Osteocyte (in vitro differentiated cells): ENCODE measurements around the gene CTBP2. TPM values are rescaled to one million over a fixed set of nuclear protein-coding genes. Genes with fewer than 3 reads are reported as not detected.

ENCODE experiments used
- DNase-seq: peaks from one replicate; pipeline ENCODE4 v3.0.0; 2021; ENCODE audit warnings: mixed read lengths; ENCODE audit not compliant: unreplicated experiment; ENCODE audit errors: extremely low spot score
- H3K27ac Mint-ChIP-seq: one replicate; pipeline ENCODE4 v1.8.0; 2021; ENCODE audit warnings: mild to moderate bottlenecking, mixed read lengths; ENCODE audit not compliant: unreplicated experiment
- H3K27me3 Mint-ChIP-seq: one replicate; pipeline ENCODE4 v1.8.0; 2021; ENCODE audit warnings: mixed read lengths; ENCODE audit not compliant: unreplicated experiment
- H3K36me3 Mint-ChIP-seq: one replicate; pipeline ENCODE4 v1.8.0; 2021; ENCODE audit warnings: mixed read lengths; ENCODE audit not compliant: unreplicated experiment
- H3K4me1 Mint-ChIP-seq: one replicate; pipeline ENCODE4 v1.8.0; 2021; ENCODE audit warnings: mixed read lengths; ENCODE audit not compliant: unreplicated experiment
- H3K4me3 Mint-ChIP-seq: one replicate; pipeline ENCODE4 v1.8.0; 2021; ENCODE audit warnings: mild to moderate bottlenecking, moderate library complexity, mixed read lengths; ENCODE audit not compliant: unreplicated experiment
- H3K9me3 Mint-ChIP-seq: one replicate; pipeline ENCODE4 v1.8.0; 2021; ENCODE audit warnings: mixed read lengths; ENCODE audit not compliant: unreplicated experiment
- total RNA-seq: library from RNA; stranded (reverse); gene quantifications from 2 replicates; pipeline ENCODE4 v1.2.1, GENCODE V29; 2021
- TF ChIP-seq, protein P1 (sequence below): fragments of 200-600 bp; sonication (generic); IDR thresholded peaks from 2 replicates; pipeline ENCODE4 v1.5.0; 2021; ENCODE audit warnings: antibody characterized with exemption, mild to moderate bottlenecking, moderate library complexity

Gene CTBP2
- total RNA-seq, 1 donor from 2014 or later = 125 TPM

GRCh38 chr10:124942317-124943169, 217.8 kb downstream of the CTBP2 start:
- H3K36me3 Mint-ChIP-seq = peaks cover 11% of the 10 kb centered on the region
- H3K4me1 Mint-ChIP-seq = peaks cover 31% of the 10 kb centered on the region
- DNase-seq = no peak
- no peak overlapping the region for H3K27ac Mint-ChIP-seq
- H3K27me3 Mint-ChIP-seq = no peaks in the 10 kb centered on the region
- TF ChIP-seq, protein P1, sequence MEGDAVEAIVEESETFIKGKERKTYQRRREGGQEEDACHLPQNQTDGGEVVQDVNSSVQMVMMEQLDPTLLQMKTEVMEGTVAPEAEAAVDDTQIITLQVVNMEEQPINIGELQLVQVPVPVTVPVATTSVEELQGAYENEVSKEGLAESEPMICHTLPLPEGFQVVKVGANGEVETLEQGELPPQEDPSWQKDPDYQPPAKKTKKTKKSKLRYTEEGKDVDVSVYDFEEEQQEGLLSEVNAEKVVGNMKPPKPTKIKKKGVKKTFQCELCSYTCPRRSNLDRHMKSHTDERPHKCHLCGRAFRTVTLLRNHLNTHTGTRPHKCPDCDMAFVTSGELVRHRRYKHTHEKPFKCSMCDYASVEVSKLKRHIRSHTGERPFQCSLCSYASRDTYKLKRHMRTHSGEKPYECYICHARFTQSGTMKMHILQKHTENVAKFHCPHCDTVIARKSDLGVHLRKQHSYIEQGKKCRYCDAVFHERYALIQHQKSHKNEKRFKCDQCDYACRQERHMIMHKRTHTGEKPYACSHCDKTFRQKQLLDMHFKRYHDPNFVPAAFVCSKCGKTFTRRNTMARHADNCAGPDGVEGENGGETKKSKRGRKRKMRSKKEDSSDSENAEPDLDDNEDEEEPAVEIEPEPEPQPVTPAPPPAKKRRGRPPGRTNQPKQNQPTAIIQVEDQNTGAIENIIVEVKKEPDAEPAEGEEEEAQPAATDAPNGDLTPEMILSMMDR = no peak
- no peaks in the 10 kb centered on the region for H3K9me3 Mint-ChIP-seq
- no peak overlapping the region for H3K4me3 Mint-ChIP-seq

GRCh38 chr10:124941823-124942222, 218.5 kb downstream of the CTBP2 start, which contains the start of gene ZRANB1:
TSS of gene ZRANB1 (plus strand) at chr10:124942123. CDS start at chr10:124942494, 371 bp downstream.
- TF ChIP-seq, protein P1 = no peak
- Mint-ChIP-seq H3K9me3 (no peaks in the 10 kb centered on the region), H3K27ac (no peak within 1 kb of the TSS), H3K27me3 (no peaks in the 10 kb centered on the region), H3K4me3 (no peak within 1 kb of the TSS), H3K36me3 (peaks cover 11% of the 10 kb centered on the region), H3K4me1 (peaks cover 27% of the 10 kb centered on the region)
- DNase-seq = no peak

- peaks cover 11% of the 10 kb centered on the region for H3K36me3 Mint-ChIP-seq
- peaks cover 14% of the 10 kb centered on the region for H3K4me1 Mint-ChIP-seq
- H3K27ac Mint-ChIP-seq = no peak overlapping the region
- no peak overlapping the region for H3K4me3 Mint-ChIP-seq
- no peak for DNase-seq
- H3K9me3 Mint-ChIP-seq = no peaks in the 10 kb centered on the region
- no peaks in the 10 kb centered on the region for H3K27me3 Mint-ChIP-seq
- TF ChIP-seq, protein P1 = no peak
Measured at GRCh38 chr10:124939290-124939689, 221.1 kb downstream of the CTBP2 start.

GRCh38 chr10:124936813-124937212, 223.6 kb downstream of the CTBP2 start:
- H3K36me3 Mint-ChIP-seq = peaks cover 1% of the 10 kb centered on the region
- H3K4me1 Mint-ChIP-seq = peaks cover 2% of the 10 kb centered on the region
- H3K9me3 Mint-ChIP-seq = peaks cover 2% of the 10 kb centered on the region
- no peaks in the 10 kb centered on the region for H3K27me3 Mint-ChIP-seq
- no peak for DNase-seq
- no peak overlapping the region for H3K4me3 Mint-ChIP-seq
- no peak overlapping the region for H3K27ac Mint-ChIP-seq
- TF ChIP-seq, protein P1 = no peak

DNA sequence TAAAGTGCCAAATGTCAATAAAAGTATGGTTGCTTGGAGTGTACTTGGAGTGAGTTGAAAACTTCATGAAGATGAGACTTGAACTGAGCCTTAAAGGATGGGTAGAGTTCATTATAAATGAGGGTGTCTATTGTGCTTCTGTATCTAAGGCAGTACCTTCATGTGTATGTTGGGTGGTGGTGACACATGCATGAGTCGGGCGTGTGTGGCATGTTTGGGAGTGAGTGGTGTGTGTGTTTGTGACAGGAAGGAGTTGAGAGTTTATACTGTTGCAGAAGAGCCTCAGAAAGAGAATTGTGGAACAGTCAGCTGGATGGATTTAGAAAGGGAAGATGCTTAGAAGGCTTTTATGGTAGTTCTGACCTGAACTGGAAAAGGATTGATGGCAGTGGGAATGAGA, 224.4 kb downstream of the CTBP2 start:
- H3K9me3 Mint-ChIP-seq = peaks cover 5% of the 10 kb centered on the region
- H3K4me3 Mint-ChIP-seq = no peak overlapping the region
- TF ChIP-seq, protein P1 = no peak
- H3K4me1 Mint-ChIP-seq = peaks cover 2% of the 10 kb centered on the region
- peaks cover 1% of the 10 kb centered on the region for H3K36me3 Mint-ChIP-seq
- H3K27ac Mint-ChIP-seq = no peak overlapping the region
- no peak for DNase-seq
- no peaks in the 10 kb centered on the region for H3K27me3 Mint-ChIP-seq
